GM19455 (cell line): Measurements from ENCODE around the gene AGER.

Source experiments
- ATAC-seq: cut with Tn5 transposase; IDR thresholded peaks from one replicate; pipeline ENCODE4 v1.9.1; 2021; ENCODE audit not compliant: unreplicated experiment

The AGER gene

DNA sequence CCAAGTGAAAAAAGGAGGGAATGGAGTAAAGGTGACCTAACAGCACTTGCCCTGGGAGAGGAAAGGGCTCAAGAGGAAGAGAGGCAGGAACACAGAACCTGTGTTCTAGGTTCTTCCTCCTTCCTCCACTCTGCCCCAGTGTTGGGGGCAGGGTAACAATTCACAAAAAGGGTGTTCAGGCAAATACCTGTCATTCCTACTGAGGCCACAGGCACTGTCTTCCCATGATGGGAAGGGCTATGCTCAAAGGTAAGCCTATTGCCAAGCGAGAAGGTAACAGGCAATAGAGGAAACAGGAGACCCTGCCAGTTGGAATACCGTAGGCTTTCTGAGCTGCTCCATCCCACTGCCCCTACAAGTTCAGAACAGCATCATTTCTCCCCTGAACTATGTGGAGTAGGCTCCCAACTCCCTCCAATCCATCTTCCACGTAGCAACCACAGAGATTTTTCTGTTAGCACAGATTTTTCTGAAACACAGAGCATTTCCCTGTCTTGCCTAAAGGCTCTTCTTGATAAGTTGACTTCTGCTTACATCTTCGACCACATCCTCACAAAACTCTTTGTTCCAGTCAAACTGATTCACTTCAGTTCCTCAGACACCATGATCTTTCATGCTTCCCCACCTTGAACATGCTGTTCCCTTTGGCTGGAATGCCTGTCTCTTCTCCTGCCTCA is 10.9 kb downstream of the AGER start:
- ATAC-seq, result no peak

DNA sequence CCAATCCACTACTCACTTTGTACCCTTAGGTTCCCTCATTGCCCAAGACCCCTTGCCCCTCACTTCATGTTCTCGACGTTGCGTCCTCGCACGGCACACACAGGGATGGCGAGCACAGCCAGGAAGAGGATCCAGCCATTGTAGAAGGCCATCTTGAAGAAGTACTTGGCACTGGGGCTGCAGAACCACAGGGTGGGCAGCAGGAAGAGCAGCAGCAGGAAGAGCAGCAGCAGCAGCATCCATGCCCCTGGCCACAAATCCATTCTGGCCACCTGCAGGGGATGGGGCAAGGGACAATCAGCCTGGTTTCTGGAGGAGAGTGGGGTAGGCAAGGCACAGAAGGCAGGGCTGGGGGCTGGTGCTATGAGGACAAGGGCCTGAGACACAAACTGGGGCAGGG is 12.8 kb downstream of the AGER start:
- ATAC-seq, result no peak

DNA sequence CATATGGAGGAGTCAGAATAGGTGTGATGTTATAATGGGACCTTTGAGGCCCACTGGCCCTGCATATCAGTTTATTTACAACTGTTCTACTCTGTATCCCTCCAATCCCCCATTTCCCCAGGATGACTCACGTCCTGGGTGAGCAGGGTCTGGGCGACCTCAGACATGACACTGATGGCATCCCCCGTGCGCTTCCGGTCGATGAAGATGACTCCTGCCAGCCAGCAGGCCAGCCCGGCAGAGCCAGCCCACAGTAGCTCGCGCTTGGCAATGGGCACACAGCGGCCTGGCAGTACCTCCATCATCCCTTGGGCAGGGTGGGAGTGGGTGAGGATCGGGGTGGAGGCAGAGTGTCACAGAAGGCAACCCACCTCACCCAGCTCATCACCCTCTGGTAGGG is 13.8 kb downstream of the AGER start:
- no peak for ATAC-seq

GRCh38 chr6:32168807-32169591 is 15.1 kb downstream of the AGER start:
- ATAC-seq, result no peak

DNA sequence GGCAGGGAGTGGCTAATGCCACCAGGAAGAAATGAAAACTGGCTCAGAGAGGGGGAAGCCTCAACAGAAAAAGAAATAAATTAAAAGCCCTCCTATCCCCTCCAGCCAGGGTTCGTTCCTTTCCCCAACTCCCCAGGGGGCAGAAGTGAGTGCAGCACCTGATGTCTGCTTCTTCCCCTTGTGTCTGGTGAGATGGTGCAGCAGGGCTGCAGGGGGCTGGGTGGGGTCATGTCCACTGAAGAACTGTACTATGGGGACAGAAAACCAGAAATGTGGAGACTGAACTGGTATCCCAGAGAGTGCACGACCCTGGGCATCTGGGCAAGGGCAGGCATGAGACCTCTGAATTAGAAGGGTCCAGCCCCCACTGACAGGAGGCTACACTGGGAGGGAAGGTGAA is 15.7 kb downstream of the AGER start:
- ATAC-seq, result no peak

DNA sequence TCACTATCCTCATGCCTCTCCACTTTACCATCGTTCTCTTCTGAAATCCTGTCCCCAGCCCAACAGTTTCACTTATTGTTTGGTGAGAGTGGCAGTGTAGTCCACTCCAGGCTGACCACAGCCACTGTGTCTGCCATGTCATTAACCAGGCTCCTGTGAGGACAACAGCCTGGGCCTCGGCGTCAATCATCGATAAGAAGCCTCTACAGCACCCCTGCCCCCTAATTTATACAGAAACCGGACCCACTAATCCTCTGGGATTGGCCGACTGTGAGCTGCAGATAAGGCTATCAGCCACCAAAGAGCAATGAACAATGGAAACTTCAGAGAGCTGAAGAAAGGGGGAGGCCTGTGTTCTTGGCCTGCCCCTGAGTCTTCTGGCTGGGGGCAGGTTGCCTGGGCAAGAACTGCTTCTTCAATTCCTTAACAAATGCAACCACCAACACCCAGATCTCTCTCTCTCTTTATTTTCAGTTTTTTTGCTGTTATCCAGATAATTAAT is 16.2 kb downstream of the AGER start:
- no peak for ATAC-seq

- no peak for ATAC-seq
Measured at GRCh38 chr6:32167154-32167760, 16.8 kb downstream of the AGER start.

GRCh38 chr6:32166411-32167061 is 17.5 kb downstream of the AGER start:
- no peak for ATAC-seq

- no peak for ATAC-seq
Measured at GRCh38 chr6:32164295-32164694, 19.8 kb downstream of the AGER start, which contains the start of gene EGFL8. EGFL8 (plus strand) TSS chr6:32164595; CDS start chr6:32166166, 1,571 bp downstream.

DNA sequence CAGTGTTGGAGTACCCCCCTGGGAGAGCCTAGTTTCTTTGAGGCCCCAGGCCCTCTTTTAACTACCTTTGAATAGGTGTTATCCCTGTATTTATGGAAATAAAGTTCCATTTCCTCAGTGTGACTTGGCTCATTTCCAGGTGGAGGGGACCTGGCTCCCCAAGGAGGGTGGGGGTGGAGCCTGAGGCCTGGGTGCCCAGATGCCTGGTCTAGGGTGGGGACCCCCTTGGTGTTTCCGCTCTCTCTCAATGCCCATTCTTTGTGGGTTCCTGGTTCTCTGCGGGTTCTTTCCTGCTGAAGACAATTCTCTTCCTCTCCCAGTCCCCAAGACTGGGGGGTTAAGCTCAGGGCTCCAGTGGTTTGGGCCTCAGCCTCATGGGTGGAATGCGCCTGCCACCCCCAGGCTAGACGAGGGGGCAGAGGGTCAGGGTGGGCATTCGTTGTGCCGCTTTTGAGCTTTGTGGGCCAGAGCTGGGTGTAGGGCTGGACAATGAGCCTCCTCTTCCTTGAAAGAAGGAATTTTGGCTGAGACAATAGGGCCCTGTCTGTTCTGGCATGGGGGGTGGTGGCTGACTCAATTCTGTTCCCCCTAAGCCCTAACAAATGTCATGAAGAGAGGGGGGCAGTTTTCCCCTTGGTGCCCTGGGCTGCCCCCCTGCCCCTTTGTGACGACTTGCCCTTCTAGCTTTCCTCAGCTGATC is 20.3 kb downstream of the AGER start:
- ATAC-seq, result no peak

- ATAC-seq, result no peak
Measured at GRCh38 chr6:32158052-32158451, 26.0 kb downstream of the AGER start.

DNA sequence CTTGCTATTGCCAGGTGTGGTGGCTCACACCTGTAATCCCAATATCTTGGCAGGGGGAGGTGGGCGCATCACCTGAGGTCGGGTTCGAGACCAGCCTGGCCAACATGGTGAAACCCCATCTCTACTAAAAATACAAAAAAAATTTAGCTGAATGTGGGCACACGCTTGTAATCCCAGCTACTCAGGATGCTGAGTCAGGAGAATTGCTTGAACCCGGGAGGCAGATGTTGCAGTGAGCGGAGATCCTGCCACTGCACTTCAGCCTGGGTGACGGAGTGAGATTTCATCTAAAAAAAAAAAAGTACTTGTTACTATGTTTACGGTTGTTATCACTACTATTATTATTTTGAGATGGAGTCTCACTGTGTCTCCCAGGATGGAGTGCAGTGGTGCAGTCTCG is 27.2 kb downstream of the AGER start:
- no peak for ATAC-seq

- ATAC-seq, result no peak
Measured at GRCh38 chr6:32154514-32155161, 29.4 kb downstream of the AGER start.

DNA sequence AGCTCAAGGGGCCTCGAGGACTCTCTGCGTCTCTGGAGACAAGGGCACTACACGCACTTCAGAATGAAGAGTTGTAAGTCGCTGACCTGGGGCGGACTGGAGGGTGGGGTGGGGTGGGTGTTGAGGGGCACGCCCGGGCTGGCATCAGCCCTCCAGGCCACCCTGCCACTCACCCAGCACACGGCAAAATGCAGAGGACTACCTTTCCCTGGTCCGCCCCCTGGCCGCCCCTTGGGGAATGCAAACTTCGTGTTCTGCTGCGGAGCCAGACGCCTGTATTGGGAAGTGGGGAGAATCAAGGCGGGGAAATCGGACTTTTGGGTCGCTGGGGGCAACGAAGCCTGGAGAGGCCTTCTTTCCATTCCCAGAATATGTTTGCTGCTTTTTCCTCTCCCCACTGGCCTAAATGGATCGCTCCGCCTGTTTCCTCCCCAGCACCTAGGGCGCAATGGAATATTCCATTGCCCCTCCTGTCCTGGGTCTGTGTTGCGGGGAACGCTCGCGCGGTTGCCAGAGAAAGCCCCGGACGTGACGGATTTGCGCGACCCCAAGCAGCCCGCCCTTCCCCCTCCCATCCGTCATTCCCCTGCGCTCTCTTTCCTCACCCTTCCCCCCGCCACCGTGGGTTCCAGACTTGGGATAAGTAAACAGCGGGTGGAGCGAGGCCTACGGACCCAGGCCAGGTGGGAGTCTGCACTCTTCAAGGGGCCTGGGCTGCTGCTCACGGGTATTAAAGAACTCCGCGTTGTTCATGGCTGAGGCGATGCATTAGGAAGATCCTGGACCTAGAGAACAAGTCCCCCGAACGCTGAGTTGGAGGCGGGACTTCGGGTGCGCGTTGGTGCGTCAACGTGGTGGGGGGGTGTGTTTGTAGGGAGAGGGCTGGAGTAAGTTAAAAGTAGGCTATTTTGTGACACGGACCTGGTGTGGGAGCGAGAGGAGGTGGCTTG is 30.2 kb downstream of the AGER start, which contains the start of gene PPT2:
PPT2 (plus strand) TSS at position 578 of the 950 bp plus-strand sequence. CDS start 454 bp downstream, outside the sequence.
- no peak for ATAC-seq

GRCh38 chr6:32152769-32153563 is 31.1 kb downstream of the AGER start:
- no peak for ATAC-seq

- ATAC-seq, result no peak
Measured at GRCh38 chr6:32151863-32152768, 31.9 kb downstream of the AGER start, which contains the start of gene PRRT1. PRRT1 (minus strand) TSS chr6:32151939; CDS start chr6:32151827, 112 bp downstream.
